T-helper 2 cell treated with Interferon-gamma antibody and Interleukin-4, amounts not matched to agents 100 ng/mL and 5 ng/mL, for 36 hours (primary cell): ENCODE data around the gene CNIH4. TPM values are rescaled to one million over a fixed set of nuclear protein-coding genes. Genes with fewer than 3 reads are reported as not detected.
"Not testable (repeated sequence)": the region's sequence is repeated elsewhere in the genome, so short reads cannot be mapped to it uniquely, and the experiment has no call there.

Experiments
- intact Hi-C: fragments of 100-400 bp; cut with micrococcal nuclease; formaldehyde crosslinking; loops from one replicate; pipeline ENCODE4 v1.15.1; 2023
- total RNA-seq: library from RNA; stranded (reverse); gene quantifications from 2 replicates; pipeline ENCODE4 v1.2.3, GENCODE V29; 2022

Gene CNIH4
- total RNA-seq, 1 donor from 2014 or later: 40.3 TPM

DNA sequence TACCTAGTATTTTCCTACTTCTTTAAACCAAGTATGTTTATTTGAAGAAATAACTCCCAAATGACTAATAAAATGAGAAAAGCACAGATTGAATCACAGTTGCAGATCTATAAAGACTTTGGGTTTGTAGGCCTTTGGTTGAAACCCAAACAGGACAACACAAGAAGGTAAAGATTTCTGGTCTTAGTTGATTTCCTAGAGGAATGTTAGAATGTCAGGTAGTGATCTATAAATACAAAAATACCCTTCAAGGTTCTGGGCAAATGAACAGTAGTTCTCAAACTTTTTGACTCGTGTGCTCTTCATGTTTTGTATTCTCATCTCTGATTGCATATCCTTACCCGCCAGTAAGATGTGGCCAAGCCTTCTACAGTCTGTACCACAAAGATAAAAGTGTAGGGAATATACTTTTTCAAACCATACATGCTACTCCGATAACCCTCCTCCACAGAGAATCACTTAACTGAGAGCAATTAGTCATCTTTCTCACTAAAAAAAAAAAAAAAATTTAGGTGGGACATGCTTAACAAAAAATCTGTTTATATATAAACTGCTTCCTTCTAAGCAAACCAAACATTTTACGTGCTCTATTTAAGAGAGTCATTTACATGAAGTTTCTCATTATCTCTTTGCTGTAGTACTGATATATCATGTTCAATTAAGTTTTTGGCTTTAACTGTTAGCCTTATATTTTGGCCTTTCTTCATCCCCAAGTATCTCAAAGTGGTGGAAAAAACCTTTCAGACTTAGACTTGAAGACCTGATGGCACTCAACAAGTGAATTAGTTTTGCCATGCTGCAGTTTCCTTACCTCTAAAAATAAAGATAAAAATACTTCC, 36.0 kb downstream of the CNIH4 start:
- intact Hi-C loops: no loop called here

GRCh38 chr1:224393294-224393693, 36.6 kb downstream of the CNIH4 start:
- intact Hi-C loops: no loop called here

DNA sequence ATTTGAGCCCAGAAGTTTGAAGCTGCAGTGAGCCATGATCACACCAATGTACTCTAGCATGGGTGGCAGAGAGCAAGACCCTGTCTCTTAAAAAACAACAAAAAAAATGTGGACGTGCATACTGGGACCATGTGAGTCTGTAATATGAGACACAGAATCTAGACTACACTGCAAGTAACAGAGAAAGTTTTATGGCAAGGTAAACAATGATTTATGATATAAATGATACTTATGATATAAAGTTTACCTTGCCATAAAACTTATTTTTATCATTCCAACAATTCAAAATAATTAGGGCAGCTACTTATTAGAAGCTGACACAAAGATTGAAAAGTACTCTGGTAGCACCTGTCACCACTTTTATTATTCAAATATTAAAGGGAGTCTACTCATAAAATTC, 43.2 kb downstream of the CNIH4 start:
- intact Hi-C loops: no loop called here

GRCh38 chr1:224402472-224403036, 45.9 kb downstream of the CNIH4 start:
- intact Hi-C loops: no loop called here

- intact Hi-C loops: no loop called here
Measured at GRCh38 chr1:224404916-224405603, 48.4 kb downstream of the CNIH4 start.

GRCh38 chr1:224405604-224405970, 48.9 kb downstream of the CNIH4 start:
- intact Hi-C loops: no loop called here

DNA sequence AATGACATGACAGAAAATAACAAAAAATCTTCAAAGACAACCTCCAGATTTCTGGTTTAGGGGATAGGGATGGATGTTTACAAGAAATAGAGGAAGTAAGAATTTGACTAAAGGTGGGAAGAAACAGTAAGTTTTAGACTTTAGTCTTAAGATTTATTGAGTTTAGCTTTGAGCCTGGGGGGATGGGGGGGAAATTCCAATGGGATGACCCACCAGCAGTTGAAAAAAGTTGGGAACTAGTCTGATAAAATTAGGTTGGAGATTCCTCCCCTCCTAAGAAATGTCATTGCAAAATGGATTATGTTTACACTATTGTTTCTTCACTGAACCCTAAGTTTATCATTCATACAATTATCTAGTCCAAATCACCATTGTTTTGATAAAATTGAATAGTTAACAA, 49.5 kb downstream of the CNIH4 start:
- intact Hi-C loops: no loop called here

GRCh38 chr1:224407571-224408293, 51.1 kb downstream of the CNIH4 start:
- intact Hi-C loops: no loop called here

DNA sequence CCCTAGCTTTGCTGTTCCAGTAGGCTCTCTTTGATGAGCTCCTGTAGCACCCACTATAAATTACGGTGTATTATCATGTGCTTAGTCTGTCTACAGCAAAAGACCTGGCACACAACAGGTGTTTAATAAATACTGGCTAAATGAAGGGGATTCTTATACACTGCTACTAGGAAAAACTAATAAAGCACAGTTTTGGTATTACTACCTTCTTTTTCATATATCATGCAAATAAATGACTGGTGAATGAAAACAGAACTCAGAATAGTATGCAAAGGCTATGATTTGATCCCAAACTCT, 51.6 kb downstream of the CNIH4 start:
- intact Hi-C loops: no loop called here

DNA sequence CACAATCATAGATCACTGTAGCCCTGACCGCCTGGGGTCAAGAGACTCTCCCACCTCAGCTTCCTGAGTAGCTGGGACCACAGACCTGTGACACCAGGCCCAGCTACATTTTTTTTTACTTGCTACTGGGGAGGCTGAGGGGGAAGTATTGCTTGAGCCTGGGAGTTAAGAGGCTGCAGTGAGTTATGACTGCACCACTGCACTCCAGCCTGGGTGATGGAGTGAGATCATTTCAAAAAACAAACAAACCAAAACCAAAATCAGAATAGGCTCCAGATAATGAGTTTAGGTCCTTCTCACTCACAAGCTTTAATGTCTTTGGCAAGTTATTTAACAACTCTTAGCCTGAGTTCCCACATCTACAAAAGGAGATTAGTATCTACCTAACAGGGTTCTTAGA, 55.1 kb downstream of the CNIH4 start:
- intact Hi-C loops: no loop called here

DNA sequence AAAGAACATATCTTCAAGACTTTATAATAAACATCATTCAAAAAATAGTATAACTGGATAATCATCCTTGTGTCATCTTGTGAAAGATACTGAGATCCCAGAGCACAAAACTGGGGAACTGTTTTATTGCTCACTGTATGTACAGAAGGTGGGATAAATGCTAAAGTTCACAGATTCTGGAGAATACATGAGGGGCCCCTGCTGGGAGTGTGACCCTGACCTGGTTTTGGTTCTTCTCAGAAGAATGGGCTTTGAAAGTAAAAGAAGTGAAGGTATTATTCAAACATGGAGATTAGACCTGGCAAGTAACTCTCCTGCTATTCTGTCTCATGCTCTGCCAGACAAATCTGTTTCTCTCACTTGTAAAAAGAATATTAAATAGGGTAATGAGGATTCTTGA, 63.4 kb downstream of the CNIH4 start:
- intact Hi-C loops: no loop called here

GRCh38 chr1:224425279-224425884, 68.7 kb downstream of the CNIH4 start:
- intact Hi-C loops: no loop called here

DNA sequence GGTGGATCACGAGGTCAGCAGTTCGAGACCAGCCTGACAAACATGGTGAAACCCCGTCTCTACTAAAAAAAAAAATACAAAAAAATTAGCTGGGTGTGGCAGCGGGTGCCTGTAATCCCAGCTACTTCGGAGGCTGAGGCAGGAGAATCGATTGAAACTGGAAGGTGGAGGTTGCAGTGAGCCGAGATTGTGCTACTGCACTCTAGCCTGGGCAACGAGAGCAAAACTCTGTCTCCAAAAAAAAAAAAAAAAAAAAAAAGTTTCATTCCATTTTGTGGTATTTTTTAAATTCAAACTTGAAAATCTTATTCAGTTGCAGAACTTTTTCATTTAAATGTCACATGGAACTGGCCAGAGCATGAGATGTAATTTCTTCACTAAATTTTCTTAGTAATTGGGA, 70.2 kb downstream of the CNIH4 start:
- intact Hi-C loops: not testable (repeated sequence)

DNA sequence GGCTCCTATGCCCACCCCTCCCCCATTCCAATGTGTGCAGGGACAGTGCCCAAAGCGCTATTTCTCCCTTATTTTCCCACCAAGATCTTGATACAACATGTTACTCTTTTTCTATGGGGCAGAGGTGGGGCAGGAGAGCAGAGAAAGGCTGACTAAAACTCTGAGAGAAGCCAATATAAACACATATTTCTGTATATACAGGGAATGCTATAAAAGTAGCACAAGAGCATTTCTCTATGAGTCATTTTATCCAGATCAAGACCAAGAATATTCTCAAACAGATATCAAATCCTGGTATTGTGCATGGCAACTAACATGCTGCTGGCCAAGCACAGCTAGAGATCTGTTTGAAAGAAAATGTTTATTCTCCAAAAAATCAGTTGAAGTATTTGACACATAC, 70.7 kb downstream of the CNIH4 start:
- intact Hi-C loops: no loop called here

- intact Hi-C loops: not testable (repeated sequence)
Measured at GRCh38 chr1:224428713-224429112, 72.0 kb downstream of the CNIH4 start.

Other genes with a start within 250 kb of the CNIH4 start
- gene FBXO28, start 242.8 kb upstream of the CNIH4 start, total RNA-seq: 21.1 and 26.3 TPM in 2 replicates
- gene DEGS1, start 173.6 kb upstream of the CNIH4 start, total RNA-seq: 66.1 and 70.9 TPM in 2 replicates
- gene NVL, start 26.7 kb upstream of the CNIH4 start, total RNA-seq: 44.7 and 45.7 TPM in 2 replicates
- gene WDR26, start 77.9 kb downstream of the CNIH4 start, total RNA-seq: 68.9 and 69.3 TPM in 2 replicates